Measurements from ENCODE around the gene ZNF33B.
"Not testable (repeated sequence)": the region's sequence is repeated elsewhere in the genome, so short reads cannot be mapped to it uniquely, and the experiment has no call there.

ZNF33B gene

DNA sequence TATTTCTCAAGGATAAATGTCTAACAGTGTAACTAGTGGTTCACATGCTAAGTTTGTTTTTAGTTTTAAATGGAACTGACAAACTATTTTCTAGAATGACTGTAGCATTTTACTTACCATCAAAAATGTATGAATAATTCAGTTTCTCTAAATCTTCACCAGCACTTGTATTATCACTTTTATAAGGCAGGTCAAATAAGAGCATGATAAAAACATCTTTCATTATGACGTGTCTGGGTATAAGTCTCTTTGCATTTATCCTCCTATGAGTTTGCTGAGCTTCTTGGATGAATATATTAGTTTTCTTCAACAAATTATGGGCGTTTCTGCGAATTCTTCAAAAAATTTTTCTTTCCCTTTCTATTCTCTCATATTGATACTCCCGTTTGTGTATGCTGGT, 19.9 kb downstream of the ZNF33B start:
- in situ Hi-C loops (cut with MboI; ENCODE audit: low sequenced_read_pairs), result no loop called here

DNA sequence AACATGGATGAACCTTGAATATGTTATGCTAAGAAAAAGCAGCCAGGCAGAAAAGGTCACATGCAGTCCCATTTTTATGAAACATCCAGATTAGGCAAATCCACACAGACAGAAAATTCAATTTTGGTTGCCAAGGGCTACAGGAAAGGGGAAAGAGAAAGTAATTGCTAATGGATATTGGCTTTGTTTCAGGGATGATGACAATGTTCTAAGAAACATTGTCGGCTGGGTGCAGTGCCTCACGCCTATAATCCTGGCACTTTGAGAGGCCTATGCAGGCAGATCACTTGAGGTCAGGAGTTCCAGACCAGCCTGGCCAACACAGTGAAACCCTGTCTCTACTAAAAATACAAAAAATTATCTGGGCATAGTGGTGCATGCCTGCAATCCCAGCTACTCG, 23.0 kb downstream of the ZNF33B start:
- in situ Hi-C loops (cut with MboI; ENCODE audit: low sequenced_read_pairs), result no loop called here

DNA sequence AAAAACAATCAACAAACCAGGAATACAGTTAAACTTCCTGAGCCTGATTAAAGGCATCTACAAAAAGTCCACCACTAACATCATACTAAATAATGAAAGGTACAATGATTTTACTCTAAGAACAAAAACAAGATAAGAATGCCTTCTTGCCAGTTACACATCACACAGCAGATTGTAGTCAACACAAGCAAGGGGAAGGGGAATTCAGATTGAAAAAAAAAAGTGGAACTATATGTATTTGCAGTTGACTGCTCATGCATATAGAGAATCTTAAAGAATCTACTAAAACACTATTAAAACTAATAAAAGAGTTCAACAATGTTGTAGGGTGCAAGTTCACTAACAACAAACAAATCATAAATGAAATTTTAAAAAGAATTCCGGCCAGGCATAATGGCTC, 28.5 kb downstream of the ZNF33B start:
- in situ Hi-C loops (cut with MboI; ENCODE audit: low sequenced_read_pairs), result no loop called here

DNA sequence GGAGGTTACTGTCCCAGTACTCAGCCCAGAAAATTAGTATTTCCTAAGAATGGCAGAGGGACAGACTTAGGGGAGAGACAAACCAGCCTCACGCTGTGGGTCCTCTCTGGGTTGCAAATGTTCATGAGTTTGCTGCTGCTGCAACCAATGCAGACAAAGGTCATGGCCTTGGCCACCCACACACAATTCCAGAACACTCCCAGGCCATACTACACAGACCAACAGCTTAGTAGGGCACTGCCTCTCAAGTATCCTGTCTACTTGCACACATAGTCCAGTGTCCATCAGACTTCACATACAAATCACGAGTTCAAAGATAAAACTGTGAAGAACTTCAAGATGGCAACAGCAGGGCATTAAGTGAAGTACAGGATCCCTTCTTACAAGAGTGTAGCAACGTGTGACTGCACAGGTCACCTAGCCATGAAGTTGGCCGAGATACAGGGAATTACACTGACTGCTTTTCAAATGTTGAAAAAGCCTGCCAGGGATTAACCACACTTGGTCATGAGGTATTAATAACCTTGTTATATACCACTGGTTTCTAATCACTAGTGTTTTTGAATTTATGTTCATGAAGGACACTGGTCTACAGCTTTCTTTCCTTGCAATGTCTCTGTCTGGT, 40.0 kb downstream of the ZNF33B start:
- in situ Hi-C loops (cut with MboI; ENCODE audit: low sequenced_read_pairs), result no loop called here

- in situ Hi-C loops (cut with MboI; ENCODE audit: low sequenced_read_pairs), result no loop called here
Measured at GRCh38 chr10:42596196-42596595, 42.2 kb downstream of the ZNF33B start.

- in situ Hi-C loops (cut with MboI; ENCODE audit: low sequenced_read_pairs), result no loop called here
Measured at GRCh38 chr10:42594246-42594650, 44.1 kb downstream of the ZNF33B start.

GRCh38 chr10:42593284-42593683, 45.1 kb downstream of the ZNF33B start:
- in situ Hi-C loops (cut with MboI; ENCODE audit: low sequenced_read_pairs), result no loop called here

DNA sequence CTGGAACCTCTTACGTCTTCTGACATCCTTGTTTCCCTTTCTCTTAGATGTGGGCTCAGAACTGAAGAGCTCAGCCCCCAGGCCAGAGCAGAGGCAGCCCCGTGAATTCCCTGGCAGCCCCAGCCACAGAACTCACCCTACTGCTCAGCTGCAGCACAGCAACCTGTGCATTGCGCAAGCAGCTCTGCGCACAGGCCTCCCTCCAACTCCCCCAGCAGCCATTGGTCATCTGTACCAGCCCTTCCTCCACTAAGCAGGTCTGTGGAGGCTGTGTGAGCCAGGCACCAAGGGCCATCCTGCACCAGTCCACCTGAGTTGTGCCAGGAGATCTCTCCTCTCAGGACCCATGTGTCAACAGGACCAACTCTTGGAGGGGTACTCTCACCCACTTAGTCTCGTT, 54.5 kb downstream of the ZNF33B start:
- in situ Hi-C loops (cut with MboI; ENCODE audit: low sequenced_read_pairs), result no loop called here

DNA sequence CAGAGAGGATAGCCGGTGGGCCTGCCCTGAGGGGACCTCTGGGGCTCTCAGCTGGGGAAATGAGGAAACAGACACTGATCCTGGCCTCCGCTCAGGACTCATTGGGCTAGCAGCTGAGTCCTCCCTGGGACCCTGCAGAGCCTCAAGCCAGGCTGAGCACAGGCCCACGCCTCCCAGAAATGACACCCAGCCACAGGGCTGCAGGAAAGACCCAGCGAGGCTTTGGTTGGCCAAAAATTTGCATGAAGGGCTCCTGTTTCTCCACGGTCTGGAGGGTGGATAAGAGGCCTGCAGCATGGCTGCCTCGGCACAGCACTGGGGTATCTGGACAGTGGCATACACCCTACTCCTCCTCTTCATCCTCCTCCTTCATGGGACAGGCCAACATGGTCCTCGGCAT, 60.4 kb downstream of the ZNF33B start:
- in situ Hi-C loops (cut with MboI; ENCODE audit: low sequenced_read_pairs), result no loop called here

DNA sequence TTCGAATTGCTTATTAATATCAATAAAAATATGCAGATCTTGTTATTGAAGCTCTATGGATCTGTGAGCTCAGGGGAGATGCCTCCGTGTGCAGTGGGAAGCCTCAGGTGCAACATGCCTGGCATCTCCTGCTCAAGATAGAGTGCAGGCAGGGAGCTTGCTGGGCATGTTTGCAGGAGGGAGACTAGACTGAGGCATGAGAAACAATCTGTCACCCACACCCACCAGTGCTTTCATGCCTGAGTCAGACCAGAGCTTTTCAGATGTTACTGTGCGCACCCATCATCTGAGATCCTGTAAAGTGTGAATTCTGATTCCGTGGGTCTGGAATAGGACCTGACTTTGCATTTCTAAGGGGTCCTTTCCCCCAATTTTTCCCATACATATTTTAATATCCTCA, 62.0 kb downstream of the ZNF33B start:
- in situ Hi-C loops (cut with MboI; ENCODE audit: low sequenced_read_pairs), result no loop called here

GRCh38 chr10:42574336-42574735, 64.0 kb downstream of the ZNF33B start:
- in situ Hi-C loops (cut with MboI; ENCODE audit: low sequenced_read_pairs), result no loop called here

DNA sequence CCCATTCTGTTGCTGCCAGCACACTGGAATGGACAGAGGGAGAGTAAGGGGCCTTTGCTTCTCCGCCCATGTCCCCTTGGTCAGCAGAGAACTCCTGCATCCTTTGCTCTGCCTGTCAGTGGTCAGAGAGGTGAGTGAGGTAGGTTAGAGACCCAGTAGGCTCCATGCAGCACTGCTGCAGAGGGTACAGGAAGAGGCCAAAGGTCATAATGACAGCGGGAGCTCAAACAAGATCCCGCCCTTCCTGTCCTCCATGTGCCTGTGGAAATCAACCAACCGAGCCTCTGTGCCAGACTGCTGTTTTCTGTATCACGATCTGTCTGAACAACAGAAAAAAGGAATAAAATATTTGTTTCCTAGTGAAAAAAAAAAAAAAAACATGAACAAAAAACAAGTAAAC, 81.4 kb downstream of the ZNF33B start:
- in situ Hi-C loops (cut with MboI; ENCODE audit: low sequenced_read_pairs), result no loop called here

DNA sequence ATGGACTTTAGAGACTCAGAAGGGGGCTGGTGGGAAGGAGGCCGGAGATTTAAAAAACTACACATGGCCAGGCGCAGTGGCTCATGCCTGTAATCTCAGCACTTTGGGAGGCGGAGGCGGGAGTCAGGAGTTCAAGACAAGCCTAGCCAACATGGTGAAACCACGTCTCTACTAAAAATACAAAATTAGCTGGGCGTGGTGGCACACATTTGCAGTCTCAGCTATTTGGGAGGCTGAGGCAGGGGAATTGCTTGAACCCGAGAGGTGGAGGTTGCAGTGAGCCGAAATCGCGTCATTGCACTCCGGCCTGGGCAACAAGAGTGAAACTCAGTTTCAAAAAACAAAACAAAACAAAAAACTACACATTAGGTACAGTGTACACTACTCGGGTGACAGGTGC, 84.8 kb downstream of the ZNF33B start:
- in situ Hi-C loops (cut with MboI; ENCODE audit: low sequenced_read_pairs), result not testable (repeated sequence)

DNA sequence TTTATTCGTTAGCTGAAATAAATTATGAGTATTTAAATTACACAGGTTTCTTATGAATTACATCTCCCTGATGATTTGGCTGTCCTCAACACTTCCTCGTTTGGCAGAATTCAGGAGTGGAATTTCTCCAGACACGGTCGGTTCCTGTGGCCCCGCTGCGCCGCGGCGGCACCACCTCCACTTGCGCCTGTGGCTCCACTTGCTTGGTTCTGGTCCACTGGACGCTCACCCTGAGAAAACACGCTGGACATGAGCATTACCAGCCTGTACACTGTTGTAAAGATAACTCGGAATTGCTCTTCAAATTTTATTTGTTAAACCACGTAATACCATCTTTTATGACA, 85.3 kb downstream of the ZNF33B start:
- in situ Hi-C loops (cut with MboI; ENCODE audit: low sequenced_read_pairs), result no loop called here

DNA sequence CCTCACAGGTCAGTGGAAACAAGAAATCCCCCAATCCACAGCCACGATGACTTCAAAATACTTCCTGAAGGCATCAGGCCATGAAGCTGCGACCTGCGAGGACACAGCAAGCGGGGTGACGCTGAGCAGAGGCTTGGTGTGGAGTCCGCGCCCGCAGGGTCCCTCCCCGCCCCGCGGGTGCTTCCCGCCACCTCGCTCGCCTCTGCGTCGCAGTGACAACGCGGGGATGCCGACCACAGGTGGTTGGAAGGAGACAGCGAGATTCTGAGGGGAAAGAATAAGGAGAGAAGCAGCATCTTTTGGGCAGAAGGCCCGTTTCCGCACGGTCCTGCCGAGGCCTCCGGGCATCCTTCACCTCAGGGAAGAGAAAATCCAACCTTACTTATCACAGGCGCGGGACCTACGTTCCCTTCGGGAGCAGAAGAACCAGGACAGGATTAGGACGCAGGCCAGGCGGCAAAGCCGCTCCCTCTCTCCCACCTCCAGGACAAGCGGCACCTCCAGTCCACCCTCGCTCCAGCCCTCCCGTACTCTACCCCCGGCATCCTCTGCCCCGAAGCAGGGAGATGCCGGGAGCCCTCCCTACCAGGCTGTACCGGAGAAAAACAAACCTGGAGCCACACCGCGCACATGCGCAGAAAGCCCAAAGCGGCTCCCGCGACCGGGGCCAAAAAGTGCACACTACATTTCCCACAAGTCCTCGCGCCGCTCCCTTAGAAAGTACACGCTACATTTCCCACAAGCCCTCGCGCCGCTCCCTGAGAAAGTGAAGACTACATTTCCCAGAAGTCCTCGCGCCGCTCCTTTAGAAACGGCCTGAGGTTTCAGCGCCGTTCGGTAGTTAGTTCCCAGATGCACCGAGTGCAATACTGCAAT, 85.9 kb downstream of the ZNF33B start:
- in situ Hi-C loops (cut with MboI; ENCODE audit: low sequenced_read_pairs), result no loop called here

DNA sequence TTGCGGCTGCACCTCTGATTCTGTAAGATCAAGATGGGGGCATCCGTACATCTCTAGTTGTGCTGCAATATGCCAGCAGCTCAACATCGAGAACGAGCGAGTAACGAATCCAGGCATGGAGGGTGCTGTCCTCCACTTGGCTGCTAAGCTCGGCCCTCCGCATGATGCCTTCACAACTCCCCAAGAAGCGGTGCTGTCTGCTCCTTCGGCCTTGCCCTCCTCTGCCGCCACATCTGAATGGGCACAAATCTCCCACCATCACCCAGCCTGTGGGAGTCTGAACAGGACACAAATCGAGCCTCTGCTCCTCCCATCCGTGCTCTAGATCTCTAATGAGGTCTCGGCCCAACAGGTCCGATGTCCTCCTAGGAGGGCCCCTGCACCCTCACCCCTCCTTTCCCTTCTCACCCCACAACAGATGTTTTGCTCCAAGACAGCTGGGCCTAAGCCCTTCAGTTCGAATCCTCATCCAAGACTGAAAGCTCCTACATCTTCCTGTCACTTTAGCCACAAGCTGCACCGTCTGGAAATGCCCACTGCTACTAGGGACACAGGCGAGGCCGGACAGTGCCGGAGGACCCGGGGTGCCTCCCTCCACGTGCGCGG, 86.7 kb downstream of the ZNF33B start:
- in situ Hi-C loops (cut with MboI; ENCODE audit: low sequenced_read_pairs), result no loop called here

- in situ Hi-C loops (cut with MboI; ENCODE audit: low sequenced_read_pairs), result no loop called here
Measured at GRCh38 chr10:42549851-42550250, 88.5 kb downstream of the ZNF33B start.

GRCh38 chr10:42548254-42548653, 90.1 kb downstream of the ZNF33B start:
- in situ Hi-C loops (cut with MboI; ENCODE audit: low sequenced_read_pairs), result no loop called here

DNA sequence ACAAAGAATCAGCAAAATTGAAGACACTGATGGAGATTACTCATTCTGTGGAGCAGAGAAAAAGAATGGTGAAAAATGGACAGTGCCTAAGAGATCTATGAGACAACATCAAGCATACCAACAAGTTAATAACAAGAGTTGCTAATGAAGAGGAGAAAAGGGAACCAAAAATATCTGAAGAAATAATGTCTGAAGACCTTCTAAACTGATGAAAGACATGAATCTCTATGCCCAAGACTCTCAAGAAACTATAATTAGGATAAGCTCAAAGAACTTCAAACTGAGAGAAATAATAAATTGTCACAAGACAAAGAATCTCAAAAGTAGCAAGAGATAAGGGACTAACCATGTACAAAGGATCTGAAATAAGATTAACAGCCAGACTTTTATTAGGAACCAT, 93.4 kb downstream of the ZNF33B start:
- in situ Hi-C loops (cut with MboI; ENCODE audit: low sequenced_read_pairs), result no loop called here

DNA sequence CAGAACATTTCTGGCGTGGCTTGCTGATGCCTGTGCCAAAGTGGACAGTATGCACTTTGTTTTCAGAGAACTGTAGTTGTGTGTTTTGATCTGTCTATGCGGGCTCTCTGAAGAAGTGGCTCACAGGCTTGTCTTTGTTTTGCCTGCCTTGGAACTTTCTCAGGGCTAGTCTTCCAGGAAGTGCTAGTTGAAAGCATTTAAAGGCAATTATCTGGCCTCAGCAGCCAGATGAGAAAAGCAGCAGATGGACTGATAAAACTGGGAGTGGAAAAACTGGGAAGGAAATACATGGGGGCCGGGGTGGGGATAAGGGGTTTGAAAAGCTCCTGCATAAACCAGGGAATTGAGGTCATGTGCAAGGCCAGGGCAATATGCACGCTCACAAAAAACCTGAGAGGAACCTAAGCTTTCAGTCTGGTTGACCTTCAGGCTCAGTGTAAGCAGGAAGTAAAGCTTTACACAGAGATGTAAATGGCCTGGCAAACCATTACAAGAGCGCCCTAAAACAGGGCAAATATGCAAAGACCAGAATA, 94.5 kb downstream of the ZNF33B start:
- in situ Hi-C loops (cut with MboI; ENCODE audit: low sequenced_read_pairs), result no loop called here
